Cardiac muscle cell (in vitro differentiated cells and primary cell): ENCODE data around the gene TLCD5. TPM values are rescaled to one million over a fixed set of nuclear protein-coding genes. Genes with fewer than 3 reads are reported as not detected.

ENCODE experiments used
- DNase-seq, 2 donors: peaks; one replicate each; pipeline versions ENCODE4 v3.0.0 to v3.0.0-alpha.2; 2010 to 2017; ENCODE audit warnings: low read depth in 1 of 2, low spot score in 1 of 2
- H3K27ac ChIP-seq: fragments of 200-600 bp; sonication (generic); 2 replicates; pipeline ENCODE4 v1.5.1; 2016
- H3K27me3 ChIP-seq: fragments of 200-600 bp; sonication (generic); 2 replicates; pipeline ENCODE4 v1.6.0; 2016; ENCODE audit warnings: control low read depth
- H3K36me3 ChIP-seq: fragments of 200-600 bp; sonication (generic); 2 replicates; pipeline ENCODE4 v1.5.1; 2016; ENCODE audit warnings: control low read depth
- H3K4me1 ChIP-seq: fragments of 200-600 bp; sonication (generic); 2 replicates; pipeline ENCODE4 v1.8.1; 2017; ENCODE audit warnings: low read depth, mild to moderate bottlenecking, mixed run types
- H3K4me3 ChIP-seq: fragments of 200-600 bp; sonication (generic); 2 replicates; pipeline ENCODE4 v1.5.1; 2016; ENCODE audit warnings: mild to moderate bottlenecking
- H3K9me3 ChIP-seq: fragments of 200-600 bp; sonication (generic); 2 replicates; pipeline ENCODE4 v1.5.1; 2017; ENCODE audit warnings: low read depth, mild to moderate bottlenecking, control low read depth
- CTCF ChIP-seq: IDR thresholded peaks from 2 replicates; pipeline ENCODE4 v1.5.1; 2012; ENCODE audit warnings: low read depth, mild to moderate bottlenecking, low read length
- polyA plus RNA-seq: library from polyadenylated mRNA; unstranded; fragments of >200 nt; fragmentation: Nextera tagmentation; extraction: Ambion mirVana; gene quantifications from 2 replicates; pipeline ENCODE4 v1.2.1, GENCODE V29; 2016
- total RNA-seq: library from RNA; depleted of rRNA; stranded (reverse); fragments of >200 nt; gene quantifications from 2 replicates; pipeline ENCODE4 v1.2.3, GENCODE V29; 2016

Gene TLCD5
- total and polyA plus RNA-seq, 2 experiments from 2014 or later, result 25.0 to 27.1 TPM

- Histone ChIP-seq H3K27ac (peak overlapping the region; percentile 91), H3K4me3 (peak overlapping the region; percentile 75), H3K4me1 (peaks cover 34% of the 10 kb centered on the region), H3K27me3 (no peaks in the 10 kb centered on the region), H3K36me3 (no peaks in the 10 kb centered on the region), H3K9me3 (no peaks in the 10 kb centered on the region)
- peak in 1 of 2 donors; percentile 56 for DNase-seq
- no peak for TF ChIP-seq CTCF
These were observed 11.7 kb downstream of the TLCD5 start for GRCh38 chr11:120336641-120337354.

- no peak for TF ChIP-seq CTCF
- Histone ChIP-seq H3K27ac (peak overlapping the region; percentile 91), H3K4me3 (peak overlapping the region; percentile 75), H3K9me3 (no peaks in the 10 kb centered on the region), H3K27me3 (no peaks in the 10 kb centered on the region), H3K4me1 (peaks cover 41% of the 10 kb centered on the region), H3K36me3 (no peaks in the 10 kb centered on the region)
- DNase-seq, result peak; percentile 34 to 59
These were observed 12.4 kb downstream of the TLCD5 start for GRCh38 chr11:120337355-120338106.

- TF ChIP-seq CTCF, result no peak
- no peak for DNase-seq
- Histone ChIP-seq H3K36me3 (no peaks in the 10 kb centered on the region), H3K4me3 (peak overlapping the region; percentile 75), H3K4me1 (peaks cover 48% of the 10 kb centered on the region), H3K27ac (peak overlapping the region; percentile 91), H3K9me3 (no peaks in the 10 kb centered on the region), H3K27me3 (no peaks in the 10 kb centered on the region)
These were observed 13.2 kb downstream of the TLCD5 start for GRCh38 chr11:120338107-120338933.

GRCh38 chr11:120339394-120339890 lies 14.3 kb downstream of the TLCD5 start:
- TF ChIP-seq CTCF, result no peak
- peaks cover 55% of the 10 kb centered on the region for H3K4me1 ChIP-seq
- peak in 1 of 2 donors; percentile 69 for DNase-seq
- H3K9me3 ChIP-seq, result no peaks in the 10 kb centered on the region
- H3K36me3 ChIP-seq, result no peaks in the 10 kb centered on the region
- peak overlapping the region; percentile 77 for H3K27ac ChIP-seq
- H3K27me3 ChIP-seq, result no peaks in the 10 kb centered on the region
- H3K4me3 ChIP-seq, result peak overlapping the region; percentile 75

GRCh38 chr11:120340529-120340928 lies 15.4 kb downstream of the TLCD5 start:
- Histone ChIP-seq H3K27me3 (no peaks in the 10 kb centered on the region), H3K27ac (peak overlapping the region; percentile 77), H3K4me1 (peaks cover 58% of the 10 kb centered on the region), H3K9me3 (no peaks in the 10 kb centered on the region), H3K4me3 (peak overlapping the region; percentile 3), H3K36me3 (no peaks in the 10 kb centered on the region)
- DNase-seq, result no peak
- no peak for TF ChIP-seq CTCF
